HUES6 (cell line): ENCODE results near the gene KISS1R.

Experiments used
- H3K27ac ChIP-seq: 2 replicates; pipeline ENCODE4 v1.7.0; 2013; ENCODE audit warnings: low read depth, mild to moderate bottlenecking, low read length, inconsistent platforms
- H3K27me3 ChIP-seq: 2 replicates; pipeline ENCODE4 v1.6.1; 2013; ENCODE audit warnings: low read length; ENCODE audit not compliant: control insufficient read depth, insufficient read depth
- H3K36me3 ChIP-seq: 2 replicates; pipeline ENCODE4 v1.6.1; 2013; ENCODE audit warnings: low read length; ENCODE audit not compliant: control insufficient read depth, insufficient read depth
- H3K4me1 ChIP-seq: 2 replicates; pipeline ENCODE4 v1.6.1; 2013; ENCODE audit warnings: low read length; ENCODE audit not compliant: control insufficient read depth, insufficient read depth
- H3K4me3 ChIP-seq: 2 replicates; pipeline ENCODE4 v1.5.1; 2013; ENCODE audit warnings: low read depth, low read length
- H3K9ac ChIP-seq: one replicate; pipeline ENCODE4 v1.6.1; 2013; ENCODE audit warnings: mild to moderate bottlenecking, low read length
- H3K9me3 ChIP-seq: 2 replicates; pipeline ENCODE4 v1.6.1; 2013; ENCODE audit warnings: low read depth, low read length; ENCODE audit not compliant: control insufficient read depth, insufficient read depth

KISS1R gene

GRCh38 chr19:926323-926588, 9.1 kb downstream of the KISS1R start:
- Histone ChIP-seq H3K27ac (peak overlapping the region; percentile 97; the same call in 1 of the 2 replicates), H3K27me3 (peaks cover 3% of the 10 kb centered on the region), H3K4me1 (peaks cover 11% of the 10 kb centered on the region), H3K9ac (peak overlapping the region; percentile 96), H3K4me3 (peak overlapping the region; percentile 65), H3K9me3 (no peaks in the 10 kb centered on the region), H3K36me3 (peaks cover 22% of the 10 kb centered on the region)

- H3K27me3 ChIP-seq = no peaks in the 10 kb centered on the region
These were observed 9.6 kb downstream of the KISS1R start for GRCh38 chr19:926589-927350.

GRCh38 chr19:927351-927779, 10.2 kb downstream of the KISS1R start:
- Histone ChIP-seq H3K27me3 (no peaks in the 10 kb centered on the region), H3K9ac (peak overlapping the region; percentile 78), H3K4me1 (peaks cover 14% of the 10 kb centered on the region), H3K9me3 (no peaks in the 10 kb centered on the region), H3K27ac (peak overlapping the region; percentile 97; the same call in 1 of the 2 replicates), H3K36me3 (peaks cover 31% of the 10 kb centered on the region), H3K4me3 (peak overlapping the region; percentile 65)

More at GRCh38 chr19:926589-927350, 9.6 kb downstream of the KISS1R start:
- Histone ChIP-seq H3K27ac (peak overlapping the region; percentile 97; the same call in 1 of the 2 replicates), H3K36me3 (peaks cover 25% of the 10 kb centered on the region), H3K9ac (peak overlapping the region; percentile 96), H3K4me1 (peaks cover 11% of the 10 kb centered on the region), H3K4me3 (peak overlapping the region; percentile 65), H3K9me3 (no peaks in the 10 kb centered on the region)

- H3K4me1 ChIP-seq = peaks cover 19% of the 10 kb centered on the region
- no peaks in the 10 kb centered on the region for H3K27me3 ChIP-seq
- H3K9me3 ChIP-seq = no peaks in the 10 kb centered on the region
- peaks cover 36% of the 10 kb centered on the region for H3K36me3 ChIP-seq
- peak overlapping the region; percentile 78 for H3K9ac ChIP-seq
- H3K4me3 ChIP-seq = peak overlapping the region; percentile 65
- peak overlapping the region; percentile 97; the same call in 1 of the 2 replicates for H3K27ac ChIP-seq
These were observed 10.8 kb downstream of the KISS1R start for GRCh38 chr19:927780-928401.

- Histone ChIP-seq H3K4me1 (peaks cover 26% of the 10 kb centered on the region), H3K4me3 (no peak overlapping the region), H3K27me3 (no peaks in the 10 kb centered on the region), H3K9me3 (no peaks in the 10 kb centered on the region), H3K27ac (peak overlapping the region; percentile 97; the same call in 1 of the 2 replicates), H3K36me3 (peaks cover 37% of the 10 kb centered on the region), H3K9ac (peak overlapping the region; percentile 10)
These were observed 11.5 kb downstream of the KISS1R start for GRCh38 chr19:928471-929202.

- H3K27me3 ChIP-seq = no peaks in the 10 kb centered on the region
- H3K4me1 ChIP-seq = peaks cover 32% of the 10 kb centered on the region
- H3K36me3 ChIP-seq = peaks cover 38% of the 10 kb centered on the region
- no peaks in the 10 kb centered on the region for H3K9me3 ChIP-seq
- H3K27ac ChIP-seq = no peak overlapping the region
- peak overlapping the region; percentile 10 for H3K9ac ChIP-seq
- no peak overlapping the region for H3K4me3 ChIP-seq
These were observed 12.2 kb downstream of the KISS1R start for GRCh38 chr19:929203-929890.

- Histone ChIP-seq H3K36me3 (peaks cover 40% of the 10 kb centered on the region), H3K9ac (no peak overlapping the region), H3K4me1 (peaks cover 36% of the 10 kb centered on the region), H3K27ac (no peak overlapping the region), H3K9me3 (no peaks in the 10 kb centered on the region), H3K4me3 (no peak overlapping the region), H3K27me3 (no peaks in the 10 kb centered on the region)
These were observed 12.7 kb downstream of the KISS1R start for GRCh38 chr19:929891-930258.

- Histone ChIP-seq H3K4me3 (no peak overlapping the region), H3K9ac (peak overlapping the region; percentile 61), H3K27me3 (no peaks in the 10 kb centered on the region), H3K36me3 (peaks cover 52% of the 10 kb centered on the region), H3K4me1 (peaks cover 36% of the 10 kb centered on the region), H3K27ac (peak overlapping the region; percentile 96), H3K9me3 (no peaks in the 10 kb centered on the region)
These were observed 14.9 kb downstream of the KISS1R start for GRCh38 chr19:931860-932647.

- Histone ChIP-seq H3K9ac (peak overlapping the region; percentile 61), H3K27me3 (no peaks in the 10 kb centered on the region), H3K4me3 (no peak overlapping the region; the same call in 1 of the 2 replicates), H3K27ac (peak overlapping the region; percentile 96), H3K9me3 (no peaks in the 10 kb centered on the region), H3K36me3 (peaks cover 57% of the 10 kb centered on the region), H3K4me1 (peaks cover 32% of the 10 kb centered on the region)
These were observed 15.8 kb downstream of the KISS1R start for GRCh38 chr19:932648-933552.
